NOMO-1 treated with DMSO at 0.1 percent for 48 hours (cell line): ENCODE measurements around the gene FKBP14.

ENCODE experiments used
- DNase-seq: peaks from one replicate; lab custom pipeline; 2025; ENCODE audit not compliant: unreplicated experiment; lab: John Stamatoyannopoulos, UW

Gene FKBP14

GRCh38 chr7:30034501-30034900 is 8.0 kb upstream of the FKBP14 start:
- no peak for DNase-seq

DNA sequence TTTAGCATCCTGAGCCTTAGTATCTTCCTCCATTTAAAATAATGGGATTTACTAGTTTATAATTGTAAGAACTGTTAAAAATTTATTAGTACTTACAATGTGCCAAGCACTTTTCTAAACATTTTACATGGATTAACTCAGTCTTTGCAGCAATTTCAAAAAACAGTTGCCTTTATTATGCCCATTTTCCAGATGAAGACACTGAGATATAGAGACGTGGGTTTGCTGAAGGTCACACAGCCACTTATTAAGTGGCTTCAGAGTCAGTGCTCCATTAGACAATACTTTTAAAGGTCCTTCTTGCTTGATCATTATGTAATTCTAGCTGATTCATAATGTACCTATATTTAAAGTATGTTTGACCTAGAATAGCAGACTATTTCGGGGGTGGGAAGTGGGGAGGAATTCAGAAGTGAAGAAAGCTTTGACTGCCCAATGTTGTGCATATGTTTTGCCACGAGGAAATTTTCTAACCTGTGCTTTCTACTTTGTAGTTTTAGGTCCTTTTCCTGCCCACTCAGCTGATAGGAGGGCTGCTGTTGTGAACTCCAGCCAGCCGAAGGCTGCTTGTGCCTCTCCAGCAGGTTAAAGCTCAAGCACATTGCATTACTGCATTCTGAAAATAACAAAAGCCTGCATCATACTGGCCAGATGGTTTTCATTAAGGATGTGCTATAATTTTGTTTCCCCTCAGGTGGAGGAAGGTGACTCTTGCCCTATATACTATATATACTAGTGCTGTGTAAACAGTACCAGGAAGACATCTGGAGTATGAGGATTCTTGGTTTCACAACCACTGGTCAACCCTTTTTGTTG is 6.0 kb upstream of the FKBP14 start:
- peak; percentile 27 for DNase-seq

GRCh38 chr7:30029696-30030095 is 3.2 kb upstream of the FKBP14 start:
- peak; percentile 2 for DNase-seq

DNA sequence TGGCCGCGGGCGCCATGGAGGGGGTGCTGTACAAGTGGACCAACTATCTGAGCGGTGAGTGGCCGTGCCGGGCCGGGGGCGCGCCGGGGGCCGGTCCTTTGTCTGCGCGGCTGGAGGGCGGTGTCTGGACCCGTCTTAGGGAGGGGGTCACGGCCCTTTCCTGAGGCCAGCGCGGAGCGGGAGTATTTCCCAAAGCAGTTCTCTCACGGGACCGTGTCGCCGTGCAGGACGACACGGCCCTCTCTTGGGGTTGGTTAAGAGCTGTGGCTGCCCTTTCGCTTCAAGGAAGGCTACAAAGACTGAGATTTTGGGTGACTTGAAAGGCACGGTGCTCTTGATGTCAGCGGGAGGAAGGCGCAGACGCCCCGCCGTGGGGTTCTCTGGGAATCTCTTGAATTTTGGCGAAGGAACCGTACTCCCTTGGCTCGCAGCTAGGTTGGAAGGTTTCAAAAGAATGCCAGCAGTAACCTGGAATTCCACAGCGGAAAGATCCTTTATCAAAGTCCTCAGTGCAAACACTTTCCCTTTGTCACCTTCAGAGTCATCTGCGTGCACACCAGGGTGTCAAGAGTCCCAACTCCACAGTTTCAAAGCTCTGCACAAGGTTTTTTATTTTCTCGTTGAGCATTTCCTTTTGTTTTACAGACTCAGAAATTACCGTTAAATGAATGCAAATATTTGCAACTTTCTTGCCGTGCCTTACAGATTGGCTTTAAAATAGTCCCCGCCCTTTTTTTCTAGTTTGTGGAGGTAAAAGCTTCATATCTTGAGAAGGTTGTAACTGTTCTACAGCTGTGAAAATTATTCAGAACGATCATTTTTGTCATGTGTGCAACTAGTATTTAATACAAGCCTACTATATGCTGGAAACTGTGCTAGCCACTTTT is 2.5 kb upstream of the FKBP14 start:
- DNase-seq: peak; percentile 37

GRCh38 chr7:30028216-30028748 is 1.8 kb upstream of the FKBP14 start, which contains the start of gene PLEKHA8:
PLEKHA8 (plus strand) TSS chr7:30028412; CDS start chr7:30028763, 351 bp downstream.
- peak; percentile 77 for DNase-seq

DNA sequence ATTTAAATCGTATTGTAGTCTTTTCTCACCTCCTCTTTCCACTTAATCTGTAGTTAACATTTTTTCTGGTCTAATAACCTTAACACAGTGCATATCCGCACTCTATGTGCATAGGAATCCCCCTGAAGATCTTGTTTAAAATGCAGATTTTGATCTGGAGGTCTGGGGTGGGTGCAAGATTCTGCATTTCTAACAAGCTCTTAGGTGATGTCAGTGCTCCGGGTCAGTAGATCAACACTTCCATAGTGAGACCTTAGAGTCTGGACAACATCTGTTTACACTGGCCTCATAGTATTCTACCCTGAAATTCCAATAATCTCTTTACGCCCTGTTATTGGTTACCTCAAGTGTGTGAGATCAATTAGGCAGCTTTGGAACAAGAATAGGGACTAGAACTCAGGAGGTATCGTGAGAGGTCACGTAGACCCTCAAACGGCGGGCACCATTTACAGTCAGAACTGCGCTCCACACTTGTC is 1.3 kb upstream of the FKBP14 start:
- no peak for DNase-seq

DNA sequence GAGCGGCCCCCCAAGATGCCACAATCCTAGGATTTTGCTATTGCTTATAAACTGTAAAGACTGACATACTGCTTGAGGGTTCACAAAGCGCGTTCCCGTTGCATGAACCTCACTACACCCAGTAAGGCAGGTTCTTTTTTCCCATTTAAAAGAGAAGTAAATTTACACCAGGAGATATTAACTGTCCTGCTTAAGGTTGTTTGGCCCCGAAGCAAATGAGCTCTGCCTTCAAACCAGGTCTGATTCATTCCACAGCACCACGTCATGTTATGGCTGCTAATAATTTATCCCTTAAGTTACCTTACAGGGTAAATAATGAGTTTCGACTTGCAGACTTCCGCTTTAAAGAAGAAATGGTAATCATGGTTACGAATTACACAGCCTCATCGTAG is 559 bp upstream of the FKBP14 start:
- peak; percentile 67 for DNase-seq

GRCh38 chr7:30023524-30023923 is 3.0 kb downstream of the FKBP14 start:
- no peak for DNase-seq

DNA sequence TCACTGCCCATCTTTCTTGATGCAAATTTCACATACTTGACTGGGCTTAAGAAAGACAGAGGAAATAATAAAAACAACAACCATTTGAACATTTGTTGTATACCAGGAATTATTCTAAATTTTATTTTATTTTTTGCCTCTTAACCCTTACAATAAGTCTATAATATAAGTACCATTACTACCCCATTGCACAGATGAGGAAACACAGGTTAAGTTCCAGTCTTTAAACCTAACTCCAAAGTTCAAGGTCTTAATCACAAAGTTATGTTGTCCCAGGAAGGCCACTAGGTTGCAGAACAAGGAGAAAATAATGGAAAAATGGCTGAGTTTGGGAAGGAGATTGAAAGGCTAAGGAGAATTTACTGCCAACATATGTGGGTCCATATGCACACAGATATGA is 3.5 kb downstream of the FKBP14 start:
- DNase-seq: no peak

DNA sequence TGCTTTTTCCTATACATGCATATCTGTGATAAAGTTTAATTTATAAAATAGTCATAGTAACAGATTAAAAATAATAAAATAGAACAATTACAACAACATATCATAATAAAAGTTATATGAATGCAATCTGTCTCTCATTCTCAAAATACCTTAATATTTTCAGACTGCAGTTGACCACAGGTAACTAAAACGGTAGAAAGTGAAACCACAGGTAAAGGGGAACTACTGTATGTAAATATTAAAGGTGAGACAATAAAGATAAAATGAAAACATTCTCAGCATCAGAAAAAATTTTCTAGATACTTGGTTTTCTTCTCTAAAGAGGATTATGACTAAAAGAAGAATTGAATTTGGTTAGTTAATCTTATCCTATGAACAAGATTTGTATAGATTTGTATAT is 6.0 kb downstream of the FKBP14 start:
- DNase-seq: no peak

DNA sequence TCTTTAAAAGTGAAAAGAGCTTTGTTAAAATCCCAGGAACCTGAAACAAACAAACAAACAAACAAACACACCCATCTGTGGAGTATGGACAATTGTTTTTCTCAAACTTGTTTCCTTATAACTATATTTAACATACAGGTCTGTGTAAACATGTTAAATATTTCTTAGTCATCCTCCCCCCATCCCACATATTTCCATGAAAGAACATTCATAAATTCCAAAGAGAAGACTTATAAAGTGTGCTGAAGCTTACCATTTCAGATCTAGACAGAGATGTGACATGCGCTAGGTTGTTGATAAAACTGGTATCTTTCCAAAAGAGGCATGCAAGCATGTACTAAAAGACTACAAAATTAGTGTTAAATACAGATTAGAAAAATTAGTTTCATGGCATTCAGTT is 6.5 kb downstream of the FKBP14 start:
- no peak for DNase-seq

GRCh38 chr7:30019387-30019786 is 7.1 kb downstream of the FKBP14 start:
- no peak for DNase-seq

DNA sequence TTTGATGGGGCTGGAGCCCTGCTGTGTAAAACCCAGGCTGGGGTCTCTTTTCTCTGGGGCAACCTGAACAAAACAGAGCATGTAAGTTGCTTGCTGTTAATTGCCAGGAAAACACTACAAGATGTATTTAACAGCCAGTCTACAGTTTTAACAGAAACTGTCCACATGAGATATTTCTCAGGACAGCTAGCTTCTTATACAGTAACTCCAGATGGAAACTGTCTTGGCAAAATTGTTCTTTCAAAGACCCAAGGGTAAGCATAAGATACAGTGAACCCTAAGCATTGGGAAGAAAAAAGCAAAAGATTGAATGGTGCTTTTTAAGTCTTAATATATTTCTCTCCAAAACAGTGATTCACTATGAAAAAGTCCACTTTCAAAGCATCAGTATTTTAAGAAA is 8.1 kb downstream of the FKBP14 start:
- DNase-seq: no peak

GRCh38 chr7:30012757-30013156 is 13.7 kb downstream of the FKBP14 start:
- DNase-seq: no peak

DNA sequence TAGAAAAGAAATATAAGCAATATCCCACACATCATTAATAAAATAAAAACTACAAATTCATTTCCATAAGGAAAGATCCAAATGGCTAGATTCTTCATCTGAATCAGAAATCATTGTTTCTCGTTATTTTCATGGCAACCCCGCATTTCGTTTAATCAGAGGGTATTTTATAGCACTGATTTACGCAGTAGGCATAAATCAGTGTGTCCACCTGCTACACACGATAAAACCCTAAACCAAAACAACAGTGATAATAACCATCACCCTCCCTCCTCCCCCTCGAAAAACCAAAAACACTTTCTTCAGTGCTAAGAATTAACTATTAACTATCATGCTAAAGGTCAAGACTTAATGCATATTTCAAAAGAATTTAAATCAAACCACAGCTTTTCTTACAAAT is 16.5 kb downstream of the FKBP14 start:
- DNase-seq: no peak

- no peak for DNase-seq
These were observed 21.0 kb downstream of the FKBP14 start for GRCh38 chr7:30005464-30005863.

- DNase-seq: no peak
These were observed 23.4 kb downstream of the FKBP14 start for GRCh38 chr7:30003098-30003497.

DNA sequence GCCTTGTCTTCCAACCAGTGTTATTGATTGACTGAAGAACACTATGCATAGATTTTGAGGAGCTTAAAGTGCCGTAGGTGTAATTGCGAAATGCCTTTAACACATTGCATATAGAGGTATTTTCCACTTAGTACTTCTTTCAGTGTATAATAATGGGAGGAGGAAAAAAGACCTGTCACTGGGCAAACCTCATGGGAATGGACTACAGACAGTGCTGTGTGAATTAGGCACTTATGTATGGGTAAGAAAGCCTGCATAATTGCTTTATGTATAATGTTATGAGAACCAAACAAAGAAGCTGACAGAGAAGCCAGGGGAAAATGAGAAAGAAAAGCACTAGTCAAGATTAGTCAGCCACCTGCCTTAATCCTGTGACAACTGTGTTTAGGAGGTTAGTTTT is 24.5 kb downstream of the FKBP14 start:
- DNase-seq: no peak

DNA sequence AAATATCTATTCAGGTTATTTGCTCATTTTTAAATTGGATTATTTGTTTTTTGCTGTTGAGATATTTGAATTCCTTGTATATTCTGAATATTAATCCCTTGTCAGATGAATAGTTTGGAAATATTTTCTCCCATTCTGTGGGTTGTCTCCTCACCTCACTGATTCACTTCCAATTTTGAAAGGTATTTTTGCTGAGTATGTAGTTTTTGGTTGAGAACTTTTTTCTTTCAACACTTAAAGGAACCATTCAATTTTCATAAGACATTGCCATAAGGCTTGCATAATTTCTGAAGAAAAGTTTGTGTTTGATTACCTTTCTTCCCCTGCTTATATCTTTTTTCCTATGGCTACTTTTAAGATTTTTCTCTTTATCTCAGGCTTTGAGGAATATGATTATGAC is 28.0 kb downstream of the FKBP14 start:
- DNase-seq: no peak

GRCh38 chr7:29996321-29996720 is 30.2 kb downstream of the FKBP14 start:
- no peak for DNase-seq

DNA sequence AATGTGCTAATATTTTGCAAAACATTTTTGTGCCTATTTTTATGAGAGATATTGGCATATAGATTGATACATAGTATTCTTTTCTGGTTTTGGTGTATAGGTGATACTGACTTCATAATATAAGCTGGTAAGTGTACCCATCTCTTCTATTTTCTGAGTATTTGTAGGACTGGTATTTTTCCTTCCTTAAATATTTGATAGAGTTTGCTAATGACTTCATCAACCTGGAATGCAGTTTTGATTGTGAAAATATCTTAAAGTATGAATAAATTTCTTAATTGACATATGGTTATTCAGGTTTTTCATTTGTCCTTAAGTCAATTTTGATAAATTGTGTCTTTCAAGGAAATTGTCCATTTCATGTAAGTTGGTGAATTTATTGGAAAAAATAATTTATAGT is 30.9 kb downstream of the FKBP14 start:
- no peak for DNase-seq

DNA sequence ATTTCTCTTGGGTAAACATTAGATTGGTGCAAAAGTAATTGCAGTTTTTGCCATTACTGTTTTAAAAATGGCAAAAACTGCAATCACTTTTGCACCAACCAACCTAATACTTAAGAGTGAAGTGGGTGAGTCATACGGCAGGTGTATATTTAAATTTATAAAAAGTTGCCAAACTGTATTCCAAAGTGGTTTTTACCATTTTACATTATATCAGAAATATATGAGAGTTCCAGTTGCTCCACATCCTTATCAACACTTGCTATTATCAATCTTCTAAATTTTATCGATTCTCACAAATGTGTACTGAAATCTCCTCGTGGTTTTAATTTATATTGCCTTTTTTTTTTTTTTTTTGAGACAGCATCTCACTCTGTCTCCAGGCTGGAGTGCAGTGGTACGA is 33.4 kb downstream of the FKBP14 start:
- no peak for DNase-seq
